AG09309 (cell line): ENCODE measurements around the gene CDA.

Source experiments
- DNase-seq: peaks from one replicate; pipeline ENCODE4 v3.0.0-alpha.2; 2010; ENCODE audit warnings: low read depth
- H3K4me3 ChIP-seq: 2 replicates; pipeline ENCODE4 v1.5.1; 2011; ENCODE audit warnings: mild to moderate bottlenecking, low read depth, low read length, moderate library complexity; ENCODE audit not compliant: control insufficient read depth
- TF ChIP-seq, protein P1 (sequence below): IDR thresholded peaks from 2 replicates; pipeline ENCODE4 v1.5.1; 2011; ENCODE audit warnings: mild to moderate bottlenecking, low read depth, low read length, inconsistent platforms; ENCODE audit not compliant: insufficient read depth, control insufficient read depth; ENCODE audit errors: missing control alignments

The CDA gene

GRCh38 chr1:20612221-20612746, 23.4 kb downstream of the CDA start:
- no peak for DNase-seq
- no peak overlapping the region for H3K4me3 ChIP-seq
- TF ChIP-seq, protein P1, sequence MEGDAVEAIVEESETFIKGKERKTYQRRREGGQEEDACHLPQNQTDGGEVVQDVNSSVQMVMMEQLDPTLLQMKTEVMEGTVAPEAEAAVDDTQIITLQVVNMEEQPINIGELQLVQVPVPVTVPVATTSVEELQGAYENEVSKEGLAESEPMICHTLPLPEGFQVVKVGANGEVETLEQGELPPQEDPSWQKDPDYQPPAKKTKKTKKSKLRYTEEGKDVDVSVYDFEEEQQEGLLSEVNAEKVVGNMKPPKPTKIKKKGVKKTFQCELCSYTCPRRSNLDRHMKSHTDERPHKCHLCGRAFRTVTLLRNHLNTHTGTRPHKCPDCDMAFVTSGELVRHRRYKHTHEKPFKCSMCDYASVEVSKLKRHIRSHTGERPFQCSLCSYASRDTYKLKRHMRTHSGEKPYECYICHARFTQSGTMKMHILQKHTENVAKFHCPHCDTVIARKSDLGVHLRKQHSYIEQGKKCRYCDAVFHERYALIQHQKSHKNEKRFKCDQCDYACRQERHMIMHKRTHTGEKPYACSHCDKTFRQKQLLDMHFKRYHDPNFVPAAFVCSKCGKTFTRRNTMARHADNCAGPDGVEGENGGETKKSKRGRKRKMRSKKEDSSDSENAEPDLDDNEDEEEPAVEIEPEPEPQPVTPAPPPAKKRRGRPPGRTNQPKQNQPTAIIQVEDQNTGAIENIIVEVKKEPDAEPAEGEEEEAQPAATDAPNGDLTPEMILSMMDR, result no peak

GRCh38 chr1:20614131-20614579, 25.3 kb downstream of the CDA start:
- no peak overlapping the region for H3K4me3 ChIP-seq
- DNase-seq, result no peak
- TF ChIP-seq, protein P1, result no peak

DNA sequence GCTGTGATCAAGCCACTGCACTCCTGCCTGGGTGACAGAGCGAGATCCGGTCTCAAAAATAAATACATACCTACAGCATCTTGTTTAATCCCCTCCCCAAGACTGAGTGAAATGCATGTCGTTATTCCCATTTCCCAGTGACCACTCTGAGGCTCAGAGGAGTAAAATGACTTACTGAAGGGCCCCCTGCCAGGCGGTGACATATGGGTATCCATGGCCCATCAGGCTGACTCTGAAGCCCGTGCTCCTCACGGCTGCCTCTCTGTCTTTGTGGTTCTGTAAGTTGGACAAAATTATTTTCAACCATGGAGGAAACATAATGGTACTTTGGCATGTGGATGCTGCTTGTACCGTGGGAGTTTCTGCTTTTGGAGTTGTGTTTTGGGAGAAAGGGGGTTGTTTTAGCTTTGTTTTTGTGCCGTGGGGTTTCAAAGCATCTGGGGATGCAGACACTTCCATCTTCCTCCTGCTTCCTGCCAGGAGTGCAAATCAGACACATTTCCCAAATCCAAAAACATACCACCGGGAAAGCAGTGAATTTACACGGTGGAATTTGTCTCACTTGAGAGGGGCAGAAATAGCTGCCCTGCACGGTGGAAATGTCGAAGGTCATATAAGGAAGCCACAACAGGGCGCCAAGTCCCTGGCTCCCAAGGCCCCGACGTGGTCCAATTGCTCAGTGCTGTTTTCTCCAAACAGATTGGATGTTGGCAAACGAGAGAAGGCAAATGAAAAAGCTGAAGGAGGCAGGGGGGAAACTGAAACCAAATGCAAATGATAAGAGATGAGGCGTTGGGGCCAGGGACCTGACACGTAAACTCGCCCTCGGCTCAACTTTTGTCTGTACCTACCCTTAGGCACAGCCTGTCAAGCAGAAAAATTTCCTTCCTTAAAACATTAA, 27.3 kb downstream of the CDA start:
- TF ChIP-seq, protein P1, result no peak
- DNase-seq, result no peak
- H3K4me3 ChIP-seq, result no peak overlapping the region

DNA sequence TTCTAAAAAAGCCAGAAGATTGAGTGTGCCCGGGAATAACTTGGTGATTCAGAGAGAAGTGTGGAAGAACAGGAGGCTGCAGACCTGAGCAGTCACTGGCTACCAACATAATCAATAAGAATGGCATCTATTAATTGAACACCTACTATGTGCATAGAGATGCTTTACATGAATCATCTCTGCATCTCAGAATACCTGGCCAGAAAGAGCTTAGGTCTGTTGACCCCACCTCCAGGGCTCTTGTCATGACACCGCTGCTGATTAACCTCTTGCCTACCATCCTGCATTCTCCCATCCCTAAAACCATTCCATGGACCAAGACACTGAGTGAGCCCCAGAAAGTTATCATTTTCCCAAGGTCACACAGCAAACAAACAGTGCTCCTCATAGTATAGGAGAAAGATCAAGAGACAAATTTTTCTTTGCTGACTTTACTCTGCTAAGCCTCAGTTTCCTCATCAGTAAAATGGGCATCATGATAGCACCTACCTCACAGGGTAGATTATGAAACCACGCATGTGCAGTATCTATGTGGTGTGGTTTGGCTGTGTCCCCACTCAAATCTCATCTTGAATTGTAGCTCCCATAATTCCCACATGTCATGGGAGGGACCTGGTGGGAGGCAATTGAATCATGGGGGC, 28.1 kb downstream of the CDA start:
- TF ChIP-seq, protein P1, result no peak
- no peak for DNase-seq
- H3K4me3 ChIP-seq, result no peak overlapping the region

DNA sequence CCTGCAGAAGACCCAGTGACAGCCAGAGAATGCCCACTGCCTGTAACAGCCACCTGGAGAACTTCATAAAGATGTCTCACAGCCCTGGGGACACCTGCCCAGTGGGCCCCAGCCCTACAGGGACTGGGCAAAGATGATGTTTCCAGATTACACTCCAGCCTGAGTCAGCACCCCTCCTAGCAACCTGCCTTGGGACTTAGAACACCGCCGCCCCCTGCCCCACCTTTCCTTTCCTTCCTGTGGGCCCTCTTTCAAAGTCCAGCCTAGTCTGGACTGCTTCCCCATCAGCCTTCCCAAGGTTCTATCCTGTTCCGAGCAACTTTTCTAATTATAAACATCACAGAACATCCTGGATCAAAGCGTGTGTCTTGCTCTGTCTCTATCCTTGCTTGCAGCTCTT, 29.7 kb downstream of the CDA start:
- DNase-seq, result no peak
- TF ChIP-seq, protein P1, result no peak
- H3K4me3 ChIP-seq, result no peak overlapping the region

- H3K4me3 ChIP-seq, result no peak overlapping the region
- TF ChIP-seq, protein P1, result no peak
- DNase-seq, result no peak
Measured at GRCh38 chr1:20619999-20620398, 31.1 kb downstream of the CDA start.
